GM18520 (cell line): Measurements from ENCODE around the gene TTBK2.
"Not testable (repeated sequence)": the region's sequence is repeated elsewhere in the genome, so short reads cannot be mapped to it uniquely, and the experiment has no call there.

ENCODE experiments used
- ATAC-seq: cut with Tn5 transposase; IDR thresholded peaks from one replicate; pipeline ENCODE4 v1.9.1; 2021; ENCODE audit not compliant: unreplicated experiment

The TTBK2 gene

DNA sequence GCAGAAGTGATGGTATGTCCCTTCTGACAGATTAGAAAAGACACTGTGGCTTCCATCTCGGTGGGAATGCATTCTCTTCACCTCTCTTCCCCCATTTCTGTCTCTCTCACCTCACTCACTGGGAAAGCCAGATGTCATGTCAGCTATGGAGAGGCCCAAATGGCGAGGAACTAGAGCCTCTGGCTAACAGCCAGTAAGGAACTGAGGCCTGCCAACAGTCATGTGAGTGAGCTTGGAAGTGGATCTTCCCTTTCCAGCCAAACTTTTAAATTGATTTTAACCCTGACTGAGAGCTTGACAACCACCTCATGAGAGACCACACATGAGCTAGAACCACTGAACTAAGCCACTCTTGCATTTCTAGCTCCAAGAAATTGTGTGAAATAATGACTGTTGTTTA, 148.4 kb downstream of the TTBK2 start:
- ATAC-seq, result no peak

- not testable (repeated sequence) for ATAC-seq
Measured at GRCh38 chr15:42766109-42766508, 154.5 kb downstream of the TTBK2 start.

- ATAC-seq, result not testable (repeated sequence)
Measured at GRCh38 chr15:42764154-42764731, 156.3 kb downstream of the TTBK2 start.

DNA sequence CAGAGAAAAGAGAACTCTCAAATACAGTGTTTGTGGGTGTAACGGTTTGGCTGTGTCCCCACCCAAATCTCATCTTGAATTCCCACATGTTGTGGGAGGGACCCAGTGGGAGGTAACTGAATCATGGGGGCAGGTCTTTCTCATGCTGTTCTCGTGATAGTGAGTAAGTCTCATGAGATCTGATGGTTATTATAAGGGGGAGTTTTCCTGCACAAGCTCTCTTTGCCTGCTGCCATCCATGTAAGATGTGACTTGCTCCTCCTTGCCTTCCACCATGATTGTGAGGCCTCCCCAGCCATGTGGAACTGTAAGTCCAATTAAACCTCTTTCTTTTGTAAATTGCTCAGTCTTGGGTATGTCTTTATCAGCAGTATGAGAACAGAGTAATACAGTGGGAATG, 158.8 kb downstream of the TTBK2 start:
- ATAC-seq, result not testable (repeated sequence)

- no peak for ATAC-seq
Measured at GRCh38 chr15:42760759-42761158, 159.8 kb downstream of the TTBK2 start.

- no peak for ATAC-seq
Measured at GRCh38 chr15:42759093-42759492, 161.5 kb downstream of the TTBK2 start.

- ATAC-seq, result no peak
Measured at GRCh38 chr15:42750306-42750705, 170.3 kb downstream of the TTBK2 start.

DNA sequence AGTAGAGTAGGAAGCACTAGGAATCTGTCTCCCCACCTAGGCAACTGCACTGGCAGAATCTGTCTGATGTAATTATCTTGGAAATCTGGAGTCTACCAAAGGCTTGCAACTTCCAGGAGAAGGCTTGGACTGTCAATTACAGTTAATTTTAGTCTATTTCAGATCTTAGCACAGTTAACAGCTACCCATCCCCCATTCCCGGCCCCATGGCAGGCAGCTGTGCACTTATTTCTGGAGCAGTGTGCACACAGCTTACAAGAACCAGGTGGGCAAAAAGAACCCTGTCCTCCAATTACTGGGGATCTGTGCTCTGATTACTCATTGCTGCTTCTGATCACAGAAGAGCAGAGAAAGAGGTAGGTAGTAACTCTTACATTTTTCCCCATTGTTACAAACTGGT, 171.3 kb downstream of the TTBK2 start:
- ATAC-seq, result no peak

DNA sequence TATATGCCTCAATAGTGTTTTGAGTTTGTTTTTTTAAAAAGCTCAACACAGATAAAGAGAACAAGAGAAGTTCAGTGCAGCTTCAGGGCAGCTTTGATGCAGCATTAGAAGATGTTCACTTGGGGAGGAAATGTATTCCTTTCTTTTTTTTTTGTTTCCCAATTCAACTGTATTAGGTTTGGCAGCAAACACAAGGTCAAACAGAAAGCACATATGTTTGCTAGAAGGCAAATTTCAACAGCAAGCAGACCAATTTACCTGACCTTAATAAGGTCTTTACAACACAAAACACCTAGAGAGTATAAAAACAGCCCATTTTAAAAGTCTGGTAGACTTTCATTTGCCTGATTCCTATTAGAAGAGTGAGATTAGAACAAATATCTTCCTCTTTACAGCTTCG, 176.4 kb downstream of the TTBK2 start:
- no peak for ATAC-seq

DNA sequence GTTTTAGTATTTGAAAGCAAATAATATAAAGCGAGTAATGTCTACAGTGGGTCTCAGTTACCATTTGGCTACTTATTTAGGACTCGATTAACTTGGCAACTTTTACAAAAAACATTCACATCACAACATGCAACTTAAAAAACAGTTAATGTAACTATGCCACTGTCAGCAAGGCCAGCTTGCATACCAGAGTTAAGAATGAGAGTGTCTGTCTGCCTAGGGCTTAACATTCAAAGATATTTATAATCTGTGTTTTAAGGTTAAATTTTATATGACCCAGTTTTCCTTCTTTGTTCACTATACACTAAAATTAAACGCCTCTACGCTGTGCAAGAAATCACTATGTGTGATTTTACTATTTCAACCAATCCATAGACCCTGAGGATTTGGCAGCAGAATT, 178.4 kb downstream of the TTBK2 start:
- no peak for ATAC-seq

DNA sequence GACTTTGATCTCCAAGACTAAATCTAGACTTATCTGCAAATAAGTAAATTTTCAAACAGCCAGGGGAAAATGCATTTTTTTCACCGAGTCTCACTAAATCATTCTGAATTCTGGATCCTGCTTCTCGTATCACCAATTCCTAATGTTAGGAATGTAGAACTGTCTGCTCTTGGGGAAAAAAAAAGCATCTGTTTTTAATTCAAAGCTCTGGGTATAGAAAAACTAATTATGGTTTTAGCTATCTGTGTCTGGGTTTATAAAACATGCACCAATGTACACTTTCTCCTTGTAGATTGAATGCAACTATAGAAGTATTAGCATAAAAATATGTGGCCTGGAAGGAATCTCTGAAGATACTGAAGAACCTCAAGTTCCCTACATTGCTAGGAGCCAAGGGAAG, 178.9 kb downstream of the TTBK2 start:
- no peak for ATAC-seq

DNA sequence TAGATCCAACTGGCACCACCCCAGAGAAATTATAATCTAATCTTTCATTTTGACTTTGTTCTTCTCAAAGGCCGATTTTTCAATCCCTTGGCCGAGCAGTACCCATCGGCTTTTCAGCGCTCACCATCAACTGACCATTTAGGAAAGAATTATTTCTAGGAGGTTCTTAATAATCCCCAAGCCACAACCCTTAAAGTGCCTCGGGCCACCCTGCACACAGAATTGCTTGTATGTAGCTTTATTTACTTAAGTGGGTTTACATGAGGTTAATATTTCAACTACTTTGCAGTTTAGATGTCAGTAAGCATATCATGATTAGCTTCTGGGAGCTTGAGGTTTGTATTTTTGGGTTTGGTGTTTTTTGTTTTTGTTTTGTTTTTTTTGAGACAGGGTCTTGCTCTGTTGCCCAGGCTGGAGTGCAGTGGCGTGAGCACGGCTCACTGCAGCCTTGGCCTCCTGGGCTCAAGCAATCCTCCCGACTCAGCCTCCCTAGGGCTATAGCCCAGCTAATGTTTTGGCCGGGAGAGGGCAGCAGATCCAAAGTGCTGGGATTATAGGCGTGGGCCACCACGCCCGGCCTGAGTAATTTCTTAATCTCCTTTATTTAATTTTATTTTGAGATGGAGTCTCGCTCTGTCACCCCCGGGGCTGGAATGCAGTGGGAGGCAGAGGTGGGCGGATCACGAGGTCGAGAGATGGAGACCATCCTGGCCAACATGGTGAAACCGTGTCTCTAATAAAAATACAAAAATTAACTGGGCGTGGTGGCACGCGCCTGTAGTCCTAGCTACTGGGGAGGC, 182.8 kb downstream of the TTBK2 start:
- no peak for ATAC-seq

DNA sequence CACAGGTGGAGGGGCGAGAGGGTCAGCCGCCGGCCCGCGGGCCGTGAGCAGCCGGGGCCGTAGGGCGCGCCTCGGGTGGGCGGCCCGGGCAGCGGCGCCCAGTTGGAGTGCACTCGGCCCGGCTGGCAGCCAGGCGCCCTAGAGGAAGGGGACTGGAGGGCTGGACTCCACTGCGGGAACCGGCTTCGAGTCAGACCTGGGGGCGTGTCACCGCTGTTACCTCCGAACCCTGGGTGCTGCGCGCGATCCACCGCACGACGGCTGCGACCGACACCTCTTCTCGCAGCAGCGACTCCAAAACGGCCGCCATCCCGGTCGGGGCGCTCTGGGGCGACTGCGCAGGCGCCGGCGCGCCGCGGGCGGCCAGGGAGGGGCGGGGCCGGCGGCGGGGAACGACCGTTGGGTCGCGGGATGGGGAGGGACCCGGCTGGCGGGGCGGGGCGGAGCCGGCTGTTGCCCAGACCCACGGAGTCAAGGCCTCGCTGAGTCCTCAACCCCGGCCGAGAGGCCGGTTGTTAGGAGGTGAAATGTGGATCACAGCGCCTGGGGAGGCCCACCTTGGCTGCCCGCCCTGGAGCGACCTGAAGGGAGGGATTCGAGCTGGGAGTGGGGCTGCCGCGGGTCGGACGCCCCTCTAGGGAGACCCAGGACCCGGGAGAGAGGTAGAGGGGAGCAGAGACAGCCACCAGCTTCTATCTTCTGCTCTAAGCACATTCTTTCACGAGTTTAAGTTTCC, 183.6 kb downstream of the TTBK2 start, which contains the start of gene CDAN1:
CDAN1 (minus strand) TSS at position 336 of the 736 bp plus-strand sequence; CDS start at position 310, 26 bp downstream.
- peak; percentile 67 for ATAC-seq

- no peak for ATAC-seq
Measured at GRCh38 chr15:42736178-42736792, 184.3 kb downstream of the TTBK2 start.

DNA sequence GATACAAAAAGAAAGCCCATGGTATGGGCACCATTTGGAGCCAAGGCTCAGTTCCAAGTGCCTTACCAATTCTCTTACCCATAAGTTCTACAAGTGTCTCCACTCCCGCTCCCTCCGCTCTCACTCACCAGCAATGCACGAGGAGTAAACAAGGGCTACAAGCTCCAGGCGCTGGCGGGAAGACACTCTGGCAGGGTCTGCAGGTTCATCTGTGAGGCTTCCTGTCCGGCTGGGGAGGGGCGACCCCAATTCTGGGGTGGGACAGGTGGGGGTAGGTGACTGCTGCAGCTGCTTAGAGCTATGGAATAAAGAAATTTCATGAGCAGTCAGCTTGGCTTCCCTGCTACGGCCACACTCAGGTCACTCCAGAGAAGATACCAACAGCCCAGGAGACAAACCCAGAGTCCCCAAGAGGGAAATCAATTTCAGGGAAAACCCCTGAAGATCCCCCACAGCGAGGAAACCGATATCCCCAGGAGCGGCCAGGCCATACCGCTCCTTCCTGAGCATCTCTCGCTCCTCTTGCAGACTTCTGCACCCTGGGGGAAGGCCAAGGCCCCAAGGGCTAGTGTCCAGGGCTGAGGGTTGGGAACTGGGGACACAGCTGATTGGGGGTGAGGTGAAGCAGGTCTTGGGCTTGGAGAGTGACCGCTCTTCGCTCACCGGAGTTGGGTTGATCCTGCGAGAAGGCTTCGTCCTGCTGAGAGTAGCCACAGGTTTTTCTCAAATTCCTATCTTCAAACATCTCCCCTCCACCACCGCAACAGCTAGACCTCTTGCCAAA, 185.0 kb downstream of the TTBK2 start:
- ATAC-seq, result no peak

DNA sequence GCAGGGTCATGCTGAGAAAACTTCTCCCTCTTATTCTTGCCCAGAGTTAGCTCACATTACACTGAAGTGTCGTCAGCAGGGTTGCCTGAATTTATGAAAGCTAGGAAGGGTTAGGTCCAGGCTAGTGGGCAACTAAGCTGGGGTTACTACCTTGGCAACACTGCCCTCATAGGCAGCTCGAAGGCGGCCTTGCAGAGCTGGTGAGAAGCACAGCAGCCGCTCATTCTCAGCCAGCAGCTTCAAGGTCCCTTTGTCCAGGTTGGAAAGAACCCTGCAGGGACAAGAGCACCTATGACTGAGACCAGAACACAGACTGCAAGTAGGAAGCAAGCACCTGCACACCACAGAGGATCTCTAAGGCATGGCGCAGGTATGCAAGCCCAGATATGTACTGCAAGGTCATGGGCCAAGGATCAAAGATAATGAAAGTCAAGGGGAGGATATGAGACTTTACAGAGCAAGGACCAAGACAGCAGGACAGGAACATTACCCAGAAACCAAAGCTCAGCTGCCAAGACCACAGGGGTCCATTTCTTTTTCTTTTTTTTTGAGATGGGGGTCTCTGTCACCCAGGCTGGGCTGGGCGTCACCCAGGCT, 186.4 kb downstream of the TTBK2 start:
- ATAC-seq, result no peak

DNA sequence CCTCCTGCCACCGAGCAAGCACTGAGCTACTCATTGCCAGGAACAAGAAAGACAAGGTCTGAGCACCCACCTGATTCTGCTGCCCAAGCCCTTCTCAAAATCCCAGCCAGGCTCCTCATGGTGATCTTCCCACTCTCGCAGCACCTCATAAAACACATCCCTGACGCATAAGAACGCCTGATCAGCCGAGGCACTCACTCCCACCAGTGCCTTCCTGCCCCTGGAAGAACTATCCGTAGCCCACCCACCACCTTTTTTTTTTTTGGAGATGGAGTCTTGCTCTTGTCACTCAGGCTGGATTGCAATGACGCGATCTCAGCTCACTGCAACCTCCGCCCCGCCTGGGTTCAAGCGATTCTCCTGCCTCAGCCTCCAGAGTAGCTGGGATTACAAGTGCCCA, 187.6 kb downstream of the TTBK2 start:
- no peak for ATAC-seq

GRCh38 chr15:42732095-42732827, 188.3 kb downstream of the TTBK2 start:
- no peak for ATAC-seq

GRCh38 chr15:42731461-42731860, 189.1 kb downstream of the TTBK2 start:
- no peak for ATAC-seq

- no peak for ATAC-seq
Measured at GRCh38 chr15:42730536-42730935, 190.0 kb downstream of the TTBK2 start.
